Panc1 (cell line): ENCODE results near the gene HDHD2.

Experiments used
- POLR2AphosphoS5 ChIP-seq: IDR thresholded peaks from 2 replicates; pipeline ENCODE4 v1.6.1; 2012; ENCODE audit warnings: mild to moderate bottlenecking, low read depth, low read length, moderate library complexity
- TCF7L2 ChIP-seq: IDR thresholded peaks from 2 replicates; pipeline ENCODE4 v1.6.1; 2011; ENCODE audit warnings: mild to moderate bottlenecking, low read depth, low read length, inconsistent platforms
- TF ChIP-seq, protein P1 (sequence below): fragments of 450-650 bp; IDR thresholded peaks from 2 replicates; pipeline ENCODE4 v1.5.1; 2017; ENCODE audit warnings: mild to moderate bottlenecking
- TF ChIP-seq, protein P2 (sequence below), 2 experiments: IDR thresholded peaks; 2 replicates each; pipeline ENCODE4 v1.6.1; 2011 to 2012; ENCODE audit warnings: low read depth in 2 of 2, control low read depth in 1 of 2, low read length in 1 of 2, mild to moderate bottlenecking in 1 of 2, moderate library complexity in 1 of 2; ENCODE audit not compliant: insufficient read depth in 1 of 2

DNA sequence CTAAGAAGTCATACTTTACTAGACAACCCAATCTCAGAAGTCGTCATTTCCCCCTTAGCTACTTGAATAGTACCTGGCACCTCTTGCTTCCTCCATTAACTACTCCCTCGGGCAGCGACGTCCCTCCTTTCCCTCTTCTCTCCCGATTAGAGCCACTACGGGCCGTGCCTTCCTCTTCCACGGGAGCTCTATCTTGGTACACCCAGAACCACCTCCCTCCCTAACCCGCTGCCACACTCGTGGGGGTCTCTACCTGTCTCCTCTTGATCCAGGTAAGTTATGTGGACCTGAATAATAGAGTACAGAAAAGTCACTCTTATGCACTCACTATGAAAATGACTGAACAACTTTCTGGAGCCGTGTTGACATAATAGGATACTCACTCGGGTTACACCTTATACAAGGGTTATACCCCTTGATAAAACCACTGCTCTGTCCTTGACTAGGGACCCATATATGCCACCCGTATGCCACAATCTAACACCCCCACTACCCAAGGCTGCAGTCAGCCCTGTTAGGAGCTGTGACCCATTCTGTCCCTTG lies 595 bp upstream of the HDHD2 start:
- TF ChIP-seq, protein P1, sequence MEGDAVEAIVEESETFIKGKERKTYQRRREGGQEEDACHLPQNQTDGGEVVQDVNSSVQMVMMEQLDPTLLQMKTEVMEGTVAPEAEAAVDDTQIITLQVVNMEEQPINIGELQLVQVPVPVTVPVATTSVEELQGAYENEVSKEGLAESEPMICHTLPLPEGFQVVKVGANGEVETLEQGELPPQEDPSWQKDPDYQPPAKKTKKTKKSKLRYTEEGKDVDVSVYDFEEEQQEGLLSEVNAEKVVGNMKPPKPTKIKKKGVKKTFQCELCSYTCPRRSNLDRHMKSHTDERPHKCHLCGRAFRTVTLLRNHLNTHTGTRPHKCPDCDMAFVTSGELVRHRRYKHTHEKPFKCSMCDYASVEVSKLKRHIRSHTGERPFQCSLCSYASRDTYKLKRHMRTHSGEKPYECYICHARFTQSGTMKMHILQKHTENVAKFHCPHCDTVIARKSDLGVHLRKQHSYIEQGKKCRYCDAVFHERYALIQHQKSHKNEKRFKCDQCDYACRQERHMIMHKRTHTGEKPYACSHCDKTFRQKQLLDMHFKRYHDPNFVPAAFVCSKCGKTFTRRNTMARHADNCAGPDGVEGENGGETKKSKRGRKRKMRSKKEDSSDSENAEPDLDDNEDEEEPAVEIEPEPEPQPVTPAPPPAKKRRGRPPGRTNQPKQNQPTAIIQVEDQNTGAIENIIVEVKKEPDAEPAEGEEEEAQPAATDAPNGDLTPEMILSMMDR = no peak
- TF ChIP-seq TCF7L2 = no peak
- no peak for TF ChIP-seq POLR2AphosphoS5
- TF ChIP-seq, protein P2, sequence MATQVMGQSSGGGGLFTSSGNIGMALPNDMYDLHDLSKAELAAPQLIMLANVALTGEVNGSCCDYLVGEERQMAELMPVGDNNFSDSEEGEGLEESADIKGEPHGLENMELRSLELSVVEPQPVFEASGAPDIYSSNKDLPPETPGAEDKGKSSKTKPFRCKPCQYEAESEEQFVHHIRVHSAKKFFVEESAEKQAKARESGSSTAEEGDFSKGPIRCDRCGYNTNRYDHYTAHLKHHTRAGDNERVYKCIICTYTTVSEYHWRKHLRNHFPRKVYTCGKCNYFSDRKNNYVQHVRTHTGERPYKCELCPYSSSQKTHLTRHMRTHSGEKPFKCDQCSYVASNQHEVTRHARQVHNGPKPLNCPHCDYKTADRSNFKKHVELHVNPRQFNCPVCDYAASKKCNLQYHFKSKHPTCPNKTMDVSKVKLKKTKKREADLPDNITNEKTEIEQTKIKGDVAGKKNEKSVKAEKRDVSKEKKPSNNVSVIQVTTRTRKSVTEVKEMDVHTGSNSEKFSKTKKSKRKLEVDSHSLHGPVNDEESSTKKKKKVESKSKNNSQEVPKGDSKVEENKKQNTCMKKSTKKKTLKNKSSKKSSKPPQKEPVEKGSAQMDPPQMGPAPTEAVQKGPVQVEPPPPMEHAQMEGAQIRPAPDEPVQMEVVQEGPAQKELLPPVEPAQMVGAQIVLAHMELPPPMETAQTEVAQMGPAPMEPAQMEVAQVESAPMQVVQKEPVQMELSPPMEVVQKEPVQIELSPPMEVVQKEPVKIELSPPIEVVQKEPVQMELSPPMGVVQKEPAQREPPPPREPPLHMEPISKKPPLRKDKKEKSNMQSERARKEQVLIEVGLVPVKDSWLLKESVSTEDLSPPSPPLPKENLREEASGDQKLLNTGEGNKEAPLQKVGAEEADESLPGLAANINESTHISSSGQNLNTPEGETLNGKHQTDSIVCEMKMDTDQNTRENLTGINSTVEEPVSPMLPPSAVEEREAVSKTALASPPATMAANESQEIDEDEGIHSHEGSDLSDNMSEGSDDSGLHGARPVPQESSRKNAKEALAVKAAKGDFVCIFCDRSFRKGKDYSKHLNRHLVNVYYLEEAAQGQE (IDR thresholded peaks at IDR 0.05; ENCODE audit: insufficient read depth in 1 of 2, low read depth in 2 of 2, low read length in 1 of 2) = no peak
